ENCODE measurements around the gene RNF150.

Gene RNF150

DNA sequence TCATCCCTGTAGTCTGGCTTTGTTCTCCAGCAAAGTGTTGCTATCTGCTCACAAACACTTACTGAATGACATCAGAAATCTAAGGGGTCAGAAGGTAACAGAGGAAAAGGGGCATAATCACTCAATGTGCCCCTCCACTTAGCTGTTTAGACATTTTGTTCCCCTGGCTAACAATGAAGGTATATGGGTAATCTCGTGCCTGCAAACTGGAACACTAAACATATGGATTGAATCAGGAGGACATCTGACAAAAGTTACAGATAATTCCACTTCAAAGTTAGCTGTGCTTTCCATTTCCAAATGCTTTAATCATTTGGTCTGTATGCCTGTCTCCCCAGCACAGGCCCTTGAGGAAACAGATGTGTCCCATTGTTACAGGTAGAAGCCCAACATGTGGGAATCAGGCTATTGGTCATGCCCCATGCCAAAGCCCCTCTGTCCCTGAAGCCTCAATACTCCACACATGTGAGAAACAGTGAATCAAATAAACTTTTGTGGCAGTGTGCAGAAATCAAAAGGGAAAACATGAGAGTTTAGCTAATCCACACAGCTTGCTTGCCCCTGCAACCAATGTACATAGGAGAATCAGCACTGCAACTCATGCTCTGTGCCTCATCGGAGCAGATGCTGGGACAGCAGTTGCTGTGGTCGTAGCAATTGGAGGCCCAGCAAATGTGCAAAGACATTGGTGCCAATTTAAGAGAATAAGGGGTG is 111.7 kb downstream of the RNF150 start:
- no peak for DNase-seq

DNA sequence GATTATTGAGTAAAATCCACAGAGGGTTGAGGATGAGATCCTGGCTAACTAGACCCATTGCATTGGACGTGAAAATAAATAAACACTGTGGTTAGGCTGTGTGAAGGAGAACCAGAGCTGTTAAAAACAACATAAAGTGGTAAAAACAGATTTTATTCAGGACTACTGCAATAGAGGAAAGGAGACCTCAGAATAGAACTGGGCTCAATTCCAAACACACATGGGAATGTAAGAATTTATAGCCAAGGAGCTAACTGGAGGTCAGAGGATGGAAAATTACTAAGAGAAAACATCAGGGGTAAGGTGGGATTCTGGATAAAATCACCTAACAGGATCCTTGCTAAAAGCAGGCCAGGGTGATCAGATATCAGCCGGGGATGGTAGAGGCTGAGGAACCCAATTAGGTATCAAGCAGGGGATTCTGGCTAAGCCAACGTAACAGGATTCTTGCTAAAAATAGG is 112.4 kb downstream of the RNF150 start:
- no peak for DNase-seq

DNA sequence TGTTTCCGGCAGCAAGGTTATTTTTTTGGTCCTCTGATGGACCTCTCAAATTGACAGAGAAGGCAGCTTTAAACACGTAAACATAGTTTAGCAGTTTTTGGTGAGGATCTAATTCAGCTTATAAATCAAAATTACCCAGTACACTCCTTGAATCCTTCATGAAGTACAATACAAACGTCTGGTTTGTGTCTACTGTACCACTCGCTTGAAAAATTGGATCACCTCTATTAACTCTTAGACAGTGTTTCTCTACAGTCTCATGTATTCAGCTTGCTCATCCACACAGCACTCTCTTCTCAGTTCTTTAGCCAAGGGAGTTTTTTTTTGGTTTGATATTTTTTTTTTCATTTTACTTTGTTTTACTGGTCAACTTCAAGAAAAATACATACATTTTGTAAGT is 113.5 kb downstream of the RNF150 start:
- DNase-seq, result no peak

DNA sequence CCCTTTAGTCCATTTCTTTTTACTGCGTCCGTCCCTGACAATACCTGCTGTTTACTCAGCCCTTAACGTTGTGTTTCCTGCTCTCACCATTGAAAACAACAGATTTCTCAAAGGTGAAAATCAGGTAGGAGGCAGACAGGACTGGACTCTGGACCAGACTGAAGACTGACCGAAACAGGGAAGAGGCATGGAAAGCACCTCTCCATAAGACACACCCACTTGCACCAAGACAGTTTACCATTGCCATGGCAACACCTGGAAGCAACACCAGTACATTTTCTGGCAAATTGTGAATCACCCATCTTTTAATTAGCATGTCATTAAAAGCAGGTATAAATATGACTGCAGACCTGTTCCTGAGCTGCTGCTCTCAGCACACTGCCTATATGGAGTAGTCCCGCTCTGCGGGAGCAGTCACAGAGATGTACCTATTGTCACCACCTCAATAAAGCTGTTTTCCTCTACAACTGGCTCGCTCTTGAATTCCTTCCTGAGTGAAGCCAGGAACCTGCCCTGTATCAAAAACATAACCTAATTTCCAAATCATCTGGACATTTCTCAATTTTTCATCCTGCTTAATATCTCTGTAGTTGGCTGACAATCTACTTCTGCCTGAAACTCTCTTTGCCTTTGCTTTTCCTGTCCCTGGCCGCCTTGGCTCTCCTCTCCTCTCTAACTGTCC is 117.0 kb downstream of the RNF150 start:
- DNase-seq, result no peak

DNA sequence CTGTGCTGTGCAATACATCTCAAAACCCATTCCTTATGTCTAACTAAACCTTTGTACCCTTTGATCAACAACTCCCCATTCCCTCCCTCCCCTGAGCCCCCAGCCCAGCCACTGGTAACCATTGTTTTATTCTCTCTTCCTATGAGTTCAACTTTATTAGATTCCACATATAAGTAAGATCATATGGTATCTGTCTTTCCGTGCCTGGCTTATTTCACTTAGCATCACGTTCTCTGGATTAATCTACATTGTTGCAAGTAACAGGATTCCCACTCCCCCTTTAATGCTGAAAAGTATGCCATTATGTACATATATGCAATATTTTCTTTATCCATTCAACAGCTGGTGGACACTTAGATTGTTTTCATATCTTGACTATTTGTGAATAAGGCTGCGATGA is 119.4 kb downstream of the RNF150 start:
- no peak for DNase-seq

DNA sequence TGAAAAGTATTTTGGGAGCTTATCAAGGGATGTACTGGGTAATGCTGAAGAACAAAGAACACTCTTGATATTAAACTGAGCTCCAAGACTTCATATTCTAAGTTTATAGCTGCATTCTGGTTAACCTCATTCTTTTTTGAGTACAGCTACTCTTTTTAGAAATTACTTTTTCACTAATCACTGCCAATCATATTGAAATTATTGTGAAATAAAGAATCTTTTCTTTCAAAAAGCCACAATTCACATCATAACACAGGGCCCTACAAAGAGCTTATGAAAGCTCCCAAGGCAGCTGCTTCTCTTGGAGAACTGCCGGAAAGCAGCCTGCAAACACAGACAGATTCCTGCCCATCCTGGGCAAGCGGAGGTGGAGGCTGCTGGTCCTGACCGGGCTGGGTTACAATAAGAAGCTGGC is 121.4 kb downstream of the RNF150 start:
- DNase-seq, result no peak

DNA sequence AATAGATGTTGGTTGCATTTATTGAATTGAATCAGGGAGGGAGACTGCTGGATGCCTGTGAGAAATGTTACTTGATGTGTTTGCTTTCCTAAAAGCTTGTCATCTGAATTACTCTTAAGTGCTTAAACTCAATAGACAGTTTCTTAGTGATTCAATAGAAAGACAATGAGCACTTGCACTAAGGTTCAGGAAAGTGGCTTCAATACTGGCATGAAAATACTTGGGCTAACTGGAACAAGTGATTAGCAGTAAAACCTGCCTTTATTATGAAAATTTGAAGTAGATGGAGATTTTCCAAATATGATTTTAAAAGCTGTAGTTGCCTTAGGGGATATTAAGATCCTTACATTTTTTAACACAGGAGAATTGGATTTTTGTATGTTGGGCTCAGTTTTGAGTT is 123.3 kb downstream of the RNF150 start:
- DNase-seq, result no peak

DNA sequence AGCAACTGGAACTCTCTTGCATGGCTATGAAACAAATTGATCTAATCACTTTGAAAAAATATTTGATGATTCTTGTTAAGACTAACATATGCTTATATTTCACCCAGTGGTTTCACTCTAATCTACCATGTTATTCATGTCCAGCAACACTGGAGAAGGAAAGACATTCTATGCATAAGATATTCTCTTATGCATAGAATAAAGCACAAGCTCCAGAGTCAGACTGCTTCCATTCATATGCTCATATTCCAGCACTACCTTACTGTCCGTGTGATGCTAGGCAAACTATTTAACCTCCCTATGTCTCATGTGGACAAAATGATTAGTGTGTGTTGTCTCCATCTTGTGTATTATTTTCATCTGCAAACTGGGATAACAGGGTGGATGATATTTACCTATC is 124.1 kb downstream of the RNF150 start:
- no peak for DNase-seq

DNA sequence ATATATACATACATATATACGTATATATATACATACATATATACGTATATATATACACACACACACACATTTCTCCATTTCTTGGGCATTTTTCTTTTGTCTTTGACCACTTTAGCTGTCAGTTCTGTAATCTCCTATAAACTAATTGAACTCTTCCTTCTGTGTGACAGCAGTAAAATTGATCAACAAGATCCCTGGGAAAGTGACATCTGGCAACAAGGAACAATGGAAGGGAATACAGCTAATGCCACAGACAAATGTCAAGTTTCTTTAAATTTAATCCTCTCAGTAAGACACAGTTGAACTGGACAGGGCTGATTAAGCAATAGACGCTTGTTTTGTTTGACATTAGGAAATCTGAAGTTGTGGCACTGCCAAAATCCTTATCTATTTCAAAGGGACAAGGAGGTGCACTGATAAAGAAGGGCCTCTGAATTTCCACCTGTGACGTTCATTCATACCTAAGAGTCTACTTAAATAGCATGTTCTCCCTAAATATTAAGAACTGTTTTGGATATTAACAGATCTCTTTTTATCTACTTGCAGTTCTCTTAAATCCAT is 126.9 kb downstream of the RNF150 start:
- no peak for DNase-seq

DNA sequence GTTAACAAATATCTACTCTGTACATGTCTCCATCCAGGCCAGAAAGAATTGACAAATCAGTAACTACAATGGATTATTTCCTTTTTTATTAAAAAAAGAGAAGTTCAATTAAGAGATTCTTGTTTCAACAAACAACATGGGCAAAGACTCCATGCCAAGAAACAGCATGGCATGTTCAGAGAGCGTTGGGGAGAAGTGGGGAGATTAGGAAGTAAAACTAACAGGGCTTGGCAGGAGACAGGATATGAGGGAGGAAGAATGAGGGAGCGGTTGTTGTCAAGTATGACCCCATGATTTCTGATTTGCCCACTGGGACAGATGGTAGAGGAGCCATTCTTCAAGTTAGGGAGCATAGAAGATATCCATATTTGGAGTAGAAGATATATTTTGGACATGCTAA is 128.4 kb downstream of the RNF150 start:
- DNase-seq, result no peak

DNA sequence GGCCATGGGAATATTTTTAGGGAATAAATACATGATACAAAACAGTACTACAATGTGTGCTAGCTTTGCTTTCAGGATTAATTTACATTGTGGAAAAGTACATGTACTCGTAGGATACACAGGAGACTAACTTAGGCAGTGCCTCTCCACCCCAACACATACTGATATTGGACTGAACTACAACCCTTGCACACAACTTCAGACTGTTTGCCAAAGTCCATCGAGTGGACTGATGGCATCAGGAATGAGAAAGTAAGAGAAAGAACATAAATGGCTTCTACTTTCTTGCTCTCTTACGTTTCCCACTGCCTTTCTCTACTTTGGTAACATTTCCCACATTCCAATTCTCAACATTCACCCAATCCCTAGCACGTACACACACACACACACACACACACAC is 130.1 kb downstream of the RNF150 start:
- no peak for DNase-seq

DNA sequence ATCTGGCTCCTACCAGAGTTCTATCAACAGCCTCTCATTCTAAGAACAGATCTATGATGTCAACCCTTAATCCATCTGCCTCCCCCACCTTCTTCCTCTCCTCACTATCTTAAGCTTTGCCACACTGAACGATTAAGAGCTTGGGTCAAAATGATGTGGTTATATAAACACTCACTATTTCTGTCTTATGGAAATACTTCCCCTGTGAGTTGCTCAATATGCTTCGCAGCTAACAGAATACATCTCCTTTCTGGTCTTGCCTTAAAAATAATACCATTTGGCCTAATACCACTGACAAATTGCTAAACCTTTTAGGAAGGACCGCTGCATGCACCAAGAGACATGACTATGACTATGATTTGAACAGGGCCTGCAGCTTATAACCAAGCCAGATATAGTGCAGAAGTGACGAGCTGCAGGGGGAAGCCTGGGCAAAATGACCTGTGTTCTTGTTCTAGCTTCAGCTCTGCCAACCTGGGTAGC is 130.9 kb downstream of the RNF150 start:
- DNase-seq, result no peak

DNA sequence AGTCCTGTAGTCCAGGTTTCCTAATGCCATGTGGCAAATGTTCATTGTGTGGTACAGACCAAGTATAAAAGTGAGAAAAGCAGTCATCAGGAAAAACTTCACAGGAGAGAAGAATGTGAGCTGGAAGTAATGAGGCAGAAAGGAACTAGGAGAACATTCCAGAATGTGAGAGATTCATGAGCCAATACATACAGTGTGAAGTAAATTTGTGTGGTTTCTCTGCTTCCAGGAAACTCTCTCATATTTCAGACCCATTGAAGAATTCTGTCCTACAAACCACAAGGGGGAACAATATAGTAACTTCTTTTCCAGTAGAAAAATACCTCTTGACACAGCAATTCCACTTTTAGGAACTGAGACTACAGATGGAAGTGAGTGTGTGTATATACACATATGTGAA is 136.5 kb downstream of the RNF150 start:
- DNase-seq, result no peak

DNA sequence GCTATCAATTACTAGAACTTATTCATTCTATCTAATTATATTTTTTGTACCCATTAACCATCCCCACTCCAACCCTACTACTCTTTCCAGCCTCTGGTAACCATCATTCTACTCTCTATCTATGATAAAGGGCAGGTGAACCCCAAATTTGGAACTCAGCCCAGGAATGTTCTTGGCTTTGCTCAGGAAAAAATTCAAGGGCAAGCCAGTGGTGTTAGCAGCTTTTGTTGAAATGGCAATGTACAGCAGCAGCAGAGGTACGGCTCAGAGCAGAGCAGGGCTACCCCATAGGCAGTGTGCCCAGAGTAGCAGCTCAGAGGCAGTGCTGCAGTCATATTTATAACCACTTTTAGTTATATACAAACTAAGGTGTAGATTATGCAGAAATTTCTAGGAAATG is 138.2 kb downstream of the RNF150 start:
- DNase-seq, result no peak

DNA sequence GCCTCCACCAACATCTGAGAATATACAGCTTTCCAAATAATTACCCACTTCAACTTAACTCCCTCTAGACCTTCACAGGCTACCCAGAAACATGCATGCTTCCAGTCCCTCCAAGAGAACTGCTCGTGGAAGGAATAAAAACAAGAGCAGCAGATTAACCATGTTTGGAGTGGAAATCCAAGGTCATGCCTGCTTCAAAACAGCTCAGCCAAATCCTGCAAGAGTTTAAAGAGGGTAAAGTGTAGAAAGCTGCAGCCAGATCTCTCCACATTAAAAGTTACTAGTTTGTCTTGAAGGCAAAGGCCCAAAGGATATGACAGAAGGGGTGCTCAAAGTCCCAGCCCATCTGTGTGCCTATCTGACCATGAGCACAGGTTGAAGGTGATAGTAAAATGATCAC is 139.3 kb downstream of the RNF150 start:
- DNase-seq, result no peak

DNA sequence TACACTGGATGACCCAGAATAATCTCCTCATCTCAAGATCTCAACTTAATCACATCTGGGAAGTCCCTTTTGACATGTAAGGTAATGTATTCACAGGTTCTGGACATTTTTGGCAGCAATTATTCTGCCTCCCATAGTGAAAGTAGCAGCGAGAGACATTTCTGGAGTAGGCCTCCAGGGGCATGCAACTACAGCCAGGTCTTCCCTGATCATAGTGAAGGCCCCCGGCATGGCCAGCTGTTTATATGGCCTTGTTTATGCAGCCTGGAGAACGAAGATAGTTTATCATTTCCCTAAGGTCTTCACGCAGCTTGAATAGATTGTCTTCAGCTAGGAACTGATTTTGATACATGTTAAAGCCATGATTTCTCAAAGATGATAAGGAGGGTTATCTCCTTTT is 139.9 kb downstream of the RNF150 start:
- no peak for DNase-seq

DNA sequence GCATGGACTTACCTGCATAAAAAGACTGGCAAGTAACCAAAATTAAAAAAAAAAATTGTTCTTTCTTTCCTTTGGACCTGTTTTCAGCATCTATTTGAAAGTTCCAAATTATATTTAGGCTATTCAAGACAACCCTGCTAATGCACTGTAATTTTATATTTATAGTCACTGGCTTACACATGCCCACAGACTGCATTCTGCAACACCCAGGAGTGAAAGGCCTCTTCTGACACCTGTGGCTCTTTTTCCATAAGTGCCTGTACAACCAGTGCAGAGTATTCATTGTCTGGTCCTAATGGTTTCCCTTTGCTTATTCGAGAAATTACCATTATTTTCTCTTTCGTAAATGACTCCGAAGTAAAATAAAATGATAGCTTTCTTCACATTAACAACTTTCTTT is 143.3 kb downstream of the RNF150 start:
- no peak for DNase-seq

DNA sequence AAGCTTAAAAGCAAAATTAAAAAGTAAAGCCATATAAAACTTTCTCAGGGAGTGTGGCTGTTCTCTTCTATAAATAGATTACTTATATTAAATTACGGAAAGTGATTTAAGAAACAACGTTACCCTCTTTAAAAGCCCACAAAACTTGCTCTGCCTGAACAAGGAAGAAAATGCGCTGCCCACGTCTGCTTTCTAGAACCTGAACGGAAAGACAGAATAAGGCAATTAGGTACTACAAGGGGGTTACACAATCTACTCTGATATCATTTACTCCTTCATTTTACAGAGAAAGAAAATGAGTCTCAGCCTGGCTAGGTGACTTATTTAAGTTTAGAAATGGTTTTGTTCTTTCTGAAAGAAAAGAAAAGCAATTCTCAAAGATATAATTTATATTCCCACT is 147.2 kb downstream of the RNF150 start:
- no peak for DNase-seq

DNA sequence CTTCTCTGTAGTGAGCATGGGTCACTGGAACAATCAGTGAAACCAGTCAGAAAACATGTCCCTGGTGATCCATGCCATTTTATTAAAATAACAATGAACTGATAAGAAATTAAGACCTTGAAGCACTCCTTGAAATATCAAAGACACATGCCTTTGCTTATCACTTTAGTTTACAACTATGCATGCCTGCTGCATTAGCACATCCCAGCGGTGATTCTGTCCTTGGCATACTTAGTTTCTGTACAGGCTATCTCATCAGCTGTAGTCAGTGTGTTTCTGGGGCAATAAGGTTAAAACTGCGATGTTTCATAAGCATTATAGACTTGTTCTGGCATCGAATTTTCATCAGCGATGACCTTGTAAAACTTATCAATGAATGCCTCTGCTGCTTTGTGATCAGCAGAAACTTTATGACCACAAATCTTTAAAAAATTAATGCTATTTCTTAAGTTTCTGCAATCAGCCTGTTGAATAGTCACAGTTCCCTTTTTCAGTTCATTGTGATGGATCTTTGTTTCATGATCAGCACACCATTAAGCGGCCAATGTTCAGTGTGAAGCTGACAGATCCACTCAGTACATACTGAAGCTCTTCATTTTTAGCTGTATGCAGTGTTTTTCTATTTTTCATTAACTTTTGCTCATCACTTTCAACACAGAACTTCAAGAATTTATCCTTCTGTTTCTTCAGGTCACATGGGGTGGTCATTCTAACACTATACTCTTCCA is 150.5 kb downstream of the RNF150 start:
- DNase-seq, result no peak

DNA sequence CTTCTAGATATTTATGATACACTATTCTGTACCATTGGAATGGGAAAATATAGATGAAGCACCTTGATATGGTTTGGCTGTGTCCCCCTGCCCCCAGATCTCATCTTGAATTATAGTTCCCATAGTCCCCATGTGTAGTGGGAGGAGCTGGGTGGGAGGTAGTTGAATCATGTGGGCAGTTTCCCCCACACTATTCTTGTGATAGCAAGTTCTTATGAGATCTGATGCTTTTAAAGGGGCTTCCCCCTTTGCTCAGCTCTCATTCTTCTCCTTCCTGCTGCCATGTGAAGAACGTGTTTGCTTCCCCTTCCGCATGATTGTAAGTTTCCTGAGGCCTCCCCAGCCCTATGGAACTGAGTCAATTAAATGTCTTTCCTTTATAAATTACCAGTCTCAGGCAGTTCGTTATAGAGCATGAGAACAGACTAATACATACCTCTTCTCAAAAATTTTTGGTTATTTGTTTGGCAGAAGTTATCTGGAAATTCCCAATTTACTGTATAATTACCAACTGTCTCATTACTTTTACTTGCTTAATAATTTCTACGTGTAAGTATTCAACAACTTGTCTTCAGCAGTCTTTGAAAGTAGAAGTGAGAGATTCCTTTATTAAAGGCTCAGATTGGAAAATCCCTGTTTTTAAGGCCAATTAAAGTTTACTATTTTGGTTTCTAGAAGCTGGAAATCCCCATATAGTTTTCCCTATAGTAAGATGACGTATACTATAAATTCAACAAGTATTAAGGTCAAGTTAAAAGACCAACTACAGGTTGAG is 152.7 kb downstream of the RNF150 start:
- DNase-seq, result no peak

DNA sequence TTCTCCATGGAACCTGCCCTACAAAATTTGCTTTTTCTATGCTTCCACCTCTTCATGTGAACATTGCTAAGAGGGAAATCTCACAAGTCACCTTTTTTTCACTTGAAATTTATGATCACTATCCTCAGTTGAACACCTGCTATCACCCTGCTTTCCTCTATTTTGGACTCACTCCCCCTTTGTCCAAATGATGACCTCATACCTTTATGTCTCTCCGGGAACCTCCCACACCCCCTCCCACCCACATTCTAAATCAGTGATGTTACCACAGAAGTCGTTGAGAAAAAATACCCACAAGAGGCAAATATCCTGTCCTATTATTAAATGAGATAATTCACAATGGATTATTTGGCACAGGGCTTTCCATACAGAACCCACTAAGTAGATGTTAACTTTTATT is 156.5 kb downstream of the RNF150 start:
- DNase-seq, result no peak

DNA sequence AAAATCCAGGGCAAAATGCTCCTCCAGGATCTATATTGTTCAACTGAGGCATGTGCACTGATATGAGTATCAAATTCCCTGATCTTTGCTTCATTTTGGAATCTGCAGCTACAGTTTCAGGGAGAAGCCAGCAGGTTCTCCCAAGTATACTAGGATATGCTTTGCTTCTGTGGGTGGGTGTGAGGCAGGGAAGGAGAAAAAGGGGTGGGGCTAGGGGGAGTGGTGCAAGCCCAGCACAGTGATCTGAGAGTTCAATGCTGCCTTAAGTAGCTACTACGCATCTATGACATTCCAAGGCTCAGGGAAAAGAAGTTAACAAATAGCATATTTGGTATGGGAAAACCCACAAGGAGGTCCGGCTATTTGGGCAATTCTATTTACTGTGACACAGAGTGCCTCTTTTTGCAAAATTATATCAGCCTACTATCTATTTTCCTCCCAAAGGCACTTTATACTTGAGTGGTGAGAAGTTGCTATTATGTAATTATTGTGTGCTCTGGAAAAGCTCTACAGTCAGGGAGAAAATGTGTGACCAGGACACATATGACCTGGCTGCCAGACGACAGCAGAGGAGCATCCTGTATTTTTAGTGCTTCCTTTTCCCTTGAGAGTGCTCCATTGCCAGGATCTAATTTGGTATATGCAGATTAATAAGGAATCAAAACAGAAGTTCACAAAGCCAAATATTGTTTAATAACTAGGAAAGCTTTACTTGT is 162.0 kb downstream of the RNF150 start:
- DNase-seq, result no peak

Data from islet precursor cell (in vitro differentiated cells).